ENCODE results near the gene ANTKMT. TPM values are rescaled to one million over a fixed set of nuclear protein-coding genes. Genes with fewer than 3 reads are reported as not detected.

ANTKMT gene
- total and polyA plus RNA-seq, 2 donors from 2014 or later = 44.1 to 70.4 TPM

DNA sequence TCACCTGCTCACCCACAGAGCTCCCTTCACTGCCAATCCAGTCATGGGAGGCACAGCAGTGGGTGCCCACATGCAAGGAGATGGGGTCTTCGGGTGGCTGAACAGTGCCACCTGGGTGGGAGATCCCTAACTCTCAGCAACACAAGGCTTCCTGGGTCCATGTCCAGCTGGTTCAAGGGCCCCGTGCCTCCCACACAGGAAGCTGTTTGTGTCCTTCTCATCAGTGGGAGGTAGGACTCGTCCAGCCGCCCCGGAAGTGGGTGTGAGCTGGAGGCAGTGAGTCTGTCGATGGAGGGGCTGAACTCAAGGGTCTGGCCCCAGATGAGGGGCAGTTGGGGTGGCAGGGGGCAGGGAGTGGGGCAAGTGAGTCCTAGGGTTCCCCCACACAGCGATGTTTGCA lies 16.9 kb upstream of the ANTKMT start:
- H3K4me3 ChIP-seq (ENCODE audit: low read length in 3 of 3) = no peak overlapping the region
- FAIRE-seq = no peak
- no peaks in the 10 kb centered on the region for H3K36me3 ChIP-seq (ENCODE audit: control insufficient read depth in 2 of 3, insufficient read depth in 3 of 3, low read length in 3 of 3)
- DNase-seq = no peak
- intact Hi-C loops (cut with DNase I) = no loop called here
- no peak overlapping the region for H3K27ac ChIP-seq (ENCODE audit: low read depth in 2 of 2, low read length in 2 of 2)
- H3K9me3 ChIP-seq (ENCODE audit: control insufficient read depth in 2 of 3, insufficient read depth in 1 of 3, low read length in 3 of 3) = no peaks in the 10 kb centered on the region
- peaks cover 26% of the 10 kb centered on the region for H3K27me3 ChIP-seq (ENCODE audit: control insufficient read depth, insufficient read depth, low read length)
- H3K4me1 ChIP-seq (ENCODE audit: control insufficient read depth in 2 of 3, insufficient read depth in 2 of 3, low read depth in 1 of 3, low read length in 3 of 3) = no peaks in the 10 kb centered on the region
- no peak overlapping the region for H3K9ac ChIP-seq (ENCODE audit: low read length in 3 of 3)
- TF ChIP-seq, protein P1, sequence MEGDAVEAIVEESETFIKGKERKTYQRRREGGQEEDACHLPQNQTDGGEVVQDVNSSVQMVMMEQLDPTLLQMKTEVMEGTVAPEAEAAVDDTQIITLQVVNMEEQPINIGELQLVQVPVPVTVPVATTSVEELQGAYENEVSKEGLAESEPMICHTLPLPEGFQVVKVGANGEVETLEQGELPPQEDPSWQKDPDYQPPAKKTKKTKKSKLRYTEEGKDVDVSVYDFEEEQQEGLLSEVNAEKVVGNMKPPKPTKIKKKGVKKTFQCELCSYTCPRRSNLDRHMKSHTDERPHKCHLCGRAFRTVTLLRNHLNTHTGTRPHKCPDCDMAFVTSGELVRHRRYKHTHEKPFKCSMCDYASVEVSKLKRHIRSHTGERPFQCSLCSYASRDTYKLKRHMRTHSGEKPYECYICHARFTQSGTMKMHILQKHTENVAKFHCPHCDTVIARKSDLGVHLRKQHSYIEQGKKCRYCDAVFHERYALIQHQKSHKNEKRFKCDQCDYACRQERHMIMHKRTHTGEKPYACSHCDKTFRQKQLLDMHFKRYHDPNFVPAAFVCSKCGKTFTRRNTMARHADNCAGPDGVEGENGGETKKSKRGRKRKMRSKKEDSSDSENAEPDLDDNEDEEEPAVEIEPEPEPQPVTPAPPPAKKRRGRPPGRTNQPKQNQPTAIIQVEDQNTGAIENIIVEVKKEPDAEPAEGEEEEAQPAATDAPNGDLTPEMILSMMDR (IDR thresholded peaks at IDR 0.05; ENCODE audit: borderline replicate concordance, extremely low read depth, insufficient read depth) = no peak

DNA sequence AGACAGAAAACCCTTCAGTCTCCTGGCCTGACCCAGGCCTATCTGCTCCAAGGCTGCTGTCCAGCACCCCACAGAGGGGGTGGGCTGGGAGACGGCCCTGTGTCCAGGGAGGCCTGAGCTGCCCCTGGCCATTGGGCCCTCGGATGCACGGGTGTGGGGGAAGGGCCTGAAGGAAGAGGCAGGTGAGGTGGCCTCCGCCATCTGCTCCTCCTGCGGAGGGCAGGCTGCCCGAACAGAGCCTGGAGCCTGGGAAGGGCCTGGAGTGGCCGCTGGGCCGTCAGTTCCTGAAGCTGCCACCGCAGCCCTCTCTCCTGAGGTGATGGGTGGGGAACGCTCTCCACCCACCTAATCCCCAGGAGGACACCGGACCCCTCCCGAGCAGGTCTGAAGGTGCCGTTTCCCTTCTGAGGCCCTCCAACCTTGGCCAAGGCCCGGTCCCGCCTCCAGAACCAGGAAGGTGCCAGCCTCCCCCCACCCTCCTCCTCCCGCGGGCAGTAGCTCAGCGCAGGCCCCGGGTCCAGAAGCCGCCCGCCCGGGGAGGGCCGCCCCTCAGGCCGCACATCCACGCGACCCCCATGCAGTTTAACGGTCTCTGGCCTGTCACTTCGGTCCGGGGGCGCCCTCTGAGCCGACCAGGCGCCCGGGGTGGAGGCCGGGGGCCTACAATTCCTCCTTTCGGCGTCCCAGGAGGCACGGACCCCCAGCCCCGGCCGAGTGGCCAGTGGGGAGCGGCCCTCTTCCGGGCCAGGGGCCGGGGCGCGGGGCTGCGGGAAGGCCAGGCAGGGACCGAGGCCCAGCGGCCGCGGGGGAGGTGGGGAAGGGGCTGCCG lies 16.2 kb upstream of the ANTKMT start:
- TF ChIP-seq, protein P1 (IDR thresholded peaks at IDR 0.05; ENCODE audit: borderline replicate concordance, extremely low read depth, insufficient read depth) = no peak
- Histone ChIP-seq H3K4me1 (ENCODE audit: control insufficient read depth in 2 of 3, insufficient read depth in 2 of 3, low read depth in 1 of 3, low read length in 3 of 3) (no peaks in the 10 kb centered on the region), H3K27ac (ENCODE audit: low read depth in 2 of 2, low read length in 2 of 2) (no peak overlapping the region), H3K36me3 (ENCODE audit: control insufficient read depth in 2 of 3, insufficient read depth in 3 of 3, low read length in 3 of 3) (no peaks in the 10 kb centered on the region), H3K9ac (ENCODE audit: low read length in 3 of 3) (no peak overlapping the region), H3K9me3 (ENCODE audit: control insufficient read depth in 2 of 3, insufficient read depth in 1 of 3, low read length in 3 of 3) (no peaks in the 10 kb centered on the region), H3K27me3 (ENCODE audit: control insufficient read depth, insufficient read depth, low read length) (peaks cover 26% of the 10 kb centered on the region), H3K4me3 (ENCODE audit: low read length in 3 of 3) (no peak overlapping the region)
- DNase-seq (no peak), FAIRE-seq (no peak)
- intact Hi-C loops (cut with DNase I) = no loop called here

DNA sequence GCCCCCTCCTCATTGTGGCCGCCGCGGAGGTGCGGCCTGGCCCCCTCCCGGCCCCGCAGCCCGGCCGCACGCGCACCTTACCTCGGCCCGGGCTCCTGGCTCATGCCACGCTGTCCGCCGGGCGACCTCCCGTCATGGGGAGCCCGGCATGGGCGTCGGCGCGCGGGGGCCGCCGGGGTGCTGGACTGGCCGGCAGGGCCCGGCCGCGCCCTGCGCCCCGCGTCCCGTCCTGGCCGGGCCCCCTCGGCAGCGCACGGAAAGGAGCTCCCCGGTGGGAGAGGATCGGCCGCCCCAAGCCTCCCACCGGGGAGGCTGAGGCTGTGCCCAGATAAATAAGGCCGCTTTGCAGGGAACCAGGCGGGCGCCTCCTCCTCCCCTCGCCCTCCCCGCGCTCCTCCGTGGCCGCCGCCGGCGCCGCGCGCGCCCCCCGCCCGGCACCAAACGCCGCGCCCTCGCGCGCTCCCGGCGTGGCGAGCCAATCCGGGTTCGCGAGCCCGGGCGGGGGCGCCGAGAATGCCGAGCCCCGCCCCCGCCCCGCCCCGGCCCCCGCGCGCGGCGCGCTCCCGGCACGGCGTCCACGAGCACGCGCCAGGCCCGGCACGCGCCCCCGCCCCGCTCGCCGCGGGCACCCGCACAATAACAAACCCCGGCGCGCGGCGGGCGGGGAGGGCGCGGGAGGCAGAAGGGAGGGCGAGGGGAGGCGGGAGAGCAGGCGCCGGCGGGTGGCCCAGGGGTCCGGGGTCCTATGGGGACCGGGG lies 15.3 kb upstream of the ANTKMT start, which contains the start of gene FBXL16:
Gene FBXL16 (minus strand): TSS at position 371 of the 758 bp plus-strand sequence. CDS start 8,396 bp downstream, outside the sequence.
- TF ChIP-seq, protein P1 (IDR thresholded peaks at IDR 0.05; ENCODE audit: borderline replicate concordance, extremely low read depth, insufficient read depth) = no peak
- intact Hi-C loops (cut with DNase I) = no loop called here
- Histone ChIP-seq H3K27ac (ENCODE audit: low read depth in 2 of 2, low read length in 2 of 2) (no peak within 1 kb of the TSS), H3K9me3 (ENCODE audit: control insufficient read depth in 2 of 3, insufficient read depth in 1 of 3, low read length in 3 of 3) (no peaks in the 10 kb centered on the region), H3K9ac (ENCODE audit: low read length in 3 of 3) (no peak within 1 kb of the TSS), H3K27me3 (ENCODE audit: control insufficient read depth, insufficient read depth, low read length) (peaks cover 26% of the 10 kb centered on the region), H3K4me1 (ENCODE audit: control insufficient read depth in 2 of 3, insufficient read depth in 2 of 3, low read depth in 1 of 3, low read length in 3 of 3) (no peaks in the 10 kb centered on the region), H3K36me3 (ENCODE audit: control insufficient read depth in 2 of 3, insufficient read depth in 3 of 3, low read length in 3 of 3) (no peaks in the 10 kb centered on the region), H3K4me3 (ENCODE audit: low read length in 3 of 3) (no peak within 1 kb of the TSS)
- FAIRE-seq (no peak), DNase-seq (no peak)

All from kidney (tissue), 14 donors.